Fibroblast of mammary gland (primary cell): Measurements from ENCODE around the gene SUCLG2.

Experiments
- DNase-seq: peaks from one replicate; pipeline ENCODE4 v3.0.0-alpha.2; 2010; ENCODE audit warnings: low read depth
- H3K4me3 ChIP-seq: 2 replicates; pipeline ENCODE4 v1.5.1; 2011; ENCODE audit warnings: low read depth, mild to moderate bottlenecking, low read length, moderate library complexity; ENCODE audit not compliant: control insufficient read depth
- CTCF ChIP-seq: conservative IDR thresholded peaks from 2 replicates; pipeline ENCODE4 v1.5.1; 2011; ENCODE audit warnings: low read depth, low read length, inconsistent platforms; ENCODE audit not compliant: control insufficient read depth, insufficient read depth

Gene SUCLG2

GRCh38 chr3:67447393-67447792 lies 207.0 kb downstream of the SUCLG2 start:
- H3K4me3 ChIP-seq: no peak overlapping the region
- no peak for TF ChIP-seq CTCF
- no peak for DNase-seq

- DNase-seq: no peak
- no peak for TF ChIP-seq CTCF
- no peak overlapping the region for H3K4me3 ChIP-seq
These were observed 216.6 kb downstream of the SUCLG2 start for GRCh38 chr3:67437789-67438188.

GRCh38 chr3:67437090-67437489 lies 217.3 kb downstream of the SUCLG2 start:
- H3K4me3 ChIP-seq: no peak overlapping the region
- no peak for TF ChIP-seq CTCF
- no peak for DNase-seq

- DNase-seq: no peak
These were observed 221.3 kb downstream of the SUCLG2 start for GRCh38 chr3:67433109-67433508.

GRCh38 chr3:67431887-67432286 lies 222.5 kb downstream of the SUCLG2 start:
- no peak overlapping the region for H3K4me3 ChIP-seq
- DNase-seq: no peak
- no peak for TF ChIP-seq CTCF

More at GRCh38 chr3:67433109-67433508, 221.3 kb downstream of the SUCLG2 start:
- no peak overlapping the region for H3K4me3 ChIP-seq
- no peak for TF ChIP-seq CTCF

- no peak for TF ChIP-seq CTCF
- H3K4me3 ChIP-seq: no peak overlapping the region
- no peak for DNase-seq
These were observed 230.7 kb downstream of the SUCLG2 start for GRCh38 chr3:67423722-67424121.

- no peak overlapping the region for H3K4me3 ChIP-seq
- no peak for DNase-seq
- TF ChIP-seq CTCF: no peak
These were observed 232.5 kb downstream of the SUCLG2 start for GRCh38 chr3:67421912-67422311.
